Chondrocyte (in vitro differentiated cells): Measurements from ENCODE around the gene KCNJ4. TPM values are rescaled to one million over a fixed set of nuclear protein-coding genes. Genes with fewer than 3 reads are reported as not detected.

Experiments used
- DNase-seq: peaks from one replicate; pipeline ENCODE4 v3.0.0; 2021; ENCODE audit warnings: mixed read lengths, low spot score
- H3K27ac Mint-ChIP-seq: one replicate; pipeline ENCODE4 v1.8.0; 2021; ENCODE audit warnings: mild to moderate bottlenecking, moderate library complexity, mixed read lengths; ENCODE audit not compliant: unreplicated experiment
- H3K27me3 Mint-ChIP-seq: 2 replicates; pipeline ENCODE4 v1.8.0; 2021; ENCODE audit warnings: low read depth, mixed read lengths
- H3K36me3 Mint-ChIP-seq: 2 replicates; pipeline ENCODE4 v1.8.0; 2021; ENCODE audit warnings: low read depth, mixed read lengths
- H3K4me1 Mint-ChIP-seq: 2 replicates; pipeline ENCODE4 v1.8.0; 2021; ENCODE audit warnings: low read depth, mild to moderate bottlenecking, mixed read lengths
- H3K4me3 Mint-ChIP-seq: one replicate; pipeline ENCODE4 v1.8.0; 2021; ENCODE audit warnings: mild to moderate bottlenecking, moderate library complexity, mixed read lengths; ENCODE audit not compliant: unreplicated experiment
- H3K9me3 Mint-ChIP-seq: 2 replicates; pipeline ENCODE4 v1.8.0; 2021; ENCODE audit warnings: low read depth, mixed read lengths
- CTCF ChIP-seq: fragments of 200-600 bp; sonication (generic); IDR thresholded peaks from 2 replicates; pipeline ENCODE4 v1.5.0; 2021; ENCODE audit warnings: antibody characterized with exemption, mild to moderate bottlenecking, moderate library complexity
- total RNA-seq: library from RNA; stranded (reverse); gene quantifications from 3 replicates; pipeline ENCODE4 v1.2.1, GENCODE V29; 2021

Gene KCNJ4
- total RNA-seq, 1 donor from 2014 or later, result 0.27 TPM

- H3K36me3 Mint-ChIP-seq, result peaks cover 50% of the 10 kb centered on the region
- no peak overlapping the region for H3K4me3 Mint-ChIP-seq
- no peak for DNase-seq
- no peaks in the 10 kb centered on the region for H3K9me3 Mint-ChIP-seq
- peak overlapping the region; percentile 64 for H3K27ac Mint-ChIP-seq
- TF ChIP-seq CTCF, result no peak
- H3K27me3 Mint-ChIP-seq, result no peaks in the 10 kb centered on the region
- peaks cover 33% of the 10 kb centered on the region for H3K4me1 Mint-ChIP-seq
Measured at GRCh38 chr22:38481871-38482332, 26.9 kb upstream of the KCNJ4 start.

GRCh38 chr22:38481162-38481870, 26.3 kb upstream of the KCNJ4 start:
- Mint-ChIP-seq H3K9me3 (no peaks in the 10 kb centered on the region), H3K27ac (peak overlapping the region; percentile 81), H3K4me3 (no peak overlapping the region), H3K27me3 (no peaks in the 10 kb centered on the region), H3K4me1 (peaks cover 33% of the 10 kb centered on the region), H3K36me3 (peaks cover 46% of the 10 kb centered on the region)
- TF ChIP-seq CTCF, result no peak
- no peak for DNase-seq

GRCh38 chr22:38479096-38479837, 24.3 kb upstream of the KCNJ4 start:
- no peak for TF ChIP-seq CTCF

GRCh38 chr22:38477585-38477984, 22.6 kb upstream of the KCNJ4 start:
- Mint-ChIP-seq H3K27ac (peak overlapping the region; percentile 50), H3K27me3 (no peaks in the 10 kb centered on the region), H3K36me3 (peaks cover 26% of the 10 kb centered on the region), H3K4me1 (peaks cover 36% of the 10 kb centered on the region), H3K4me3 (no peak overlapping the region), H3K9me3 (no peaks in the 10 kb centered on the region)
- no peak for DNase-seq
- TF ChIP-seq CTCF, result no peak

More at GRCh38 chr22:38479096-38479837, 24.3 kb upstream of the KCNJ4 start:
- Mint-ChIP-seq H3K4me1 (peaks cover 29% of the 10 kb centered on the region), H3K27me3 (no peaks in the 10 kb centered on the region), H3K4me3 (no peak overlapping the region), H3K27ac (peak overlapping the region; percentile 36), H3K9me3 (no peaks in the 10 kb centered on the region), H3K36me3 (peaks cover 36% of the 10 kb centered on the region)
- DNase-seq, result no peak

- Mint-ChIP-seq H3K36me3 (peaks cover 14% of the 10 kb centered on the region), H3K4me1 (peaks cover 33% of the 10 kb centered on the region), H3K9me3 (no peaks in the 10 kb centered on the region), H3K27me3 (no peaks in the 10 kb centered on the region), H3K4me3 (no peak overlapping the region), H3K27ac (peak overlapping the region; percentile 77)
- no peak for TF ChIP-seq CTCF
- DNase-seq, result no peak
Measured at GRCh38 chr22:38474003-38474607, 19.1 kb upstream of the KCNJ4 start.
